A673 (cell line): Measurements from ENCODE around the gene HK3. TPM values are rescaled to one million over a fixed set of nuclear protein-coding genes. Genes with fewer than 3 reads are reported as not detected.

Source experiments
- BruUV-seq: library from RNA; stranded (reverse); fragments of 400-500 nt; replicated peaks from 2 replicates; lab custom pipeline; 2021; lab: Mats Ljungman, UMichigan
- CTCF ChIA-PET: fragments of 300-600 bp; sonication (Branson Sonifier 250); formaldehyde crosslinking; loops from one replicate; lab custom pipeline; 2022; ENCODE audit warnings: antibody characterized with exemption; lab: Charles Lee
- POLR2A ChIA-PET: fragments of 300-600 bp; sonication (Branson Sonifier 250); formaldehyde crosslinking; loops from one replicate; lab custom pipeline; 2022; ENCODE audit warnings: antibody characterized with exemption; ENCODE audit not compliant: low non-redundant PET; lab: Charles Lee
- DNase-seq: peaks from one replicate; pipeline ENCODE4 v3.0.0-alpha.2; 2015; ENCODE audit warnings: low spot score
- H3K27ac ChIP-seq: fragments of 200-600 bp; sonication (generic); 2 replicates; pipeline ENCODE4 v1.5.1; 2016; ENCODE audit warnings: mixed run types, low read depth, mild to moderate bottlenecking, mixed read lengths, antibody characterized with exemption, low read length; ENCODE audit not compliant: poor library complexity, severe bottlenecking
- H3K27me3 ChIP-seq: fragments of 200-600 bp; sonication (generic); replicated peaks from 2 replicates; pipeline ENCODE4 v1.6.1; 2017; ENCODE audit warnings: mixed run types, low read depth, mild to moderate bottlenecking, mixed read lengths, antibody characterized with exemption, low read length; ENCODE audit not compliant: insufficient read depth, poor library complexity
- H3K36me3 ChIP-seq: fragments of 200-600 bp; sonication (generic); 2 replicates; pipeline ENCODE4 v1.6.1; 2016; ENCODE audit warnings: mixed run types, mild to moderate bottlenecking, mixed read lengths, antibody characterized with exemption, low read length; ENCODE audit not compliant: insufficient read depth, poor library complexity, severe bottlenecking
- H3K4me1 ChIP-seq: fragments of 200-600 bp; sonication (generic); 2 replicates; pipeline ENCODE4 v1.6.1; 2017; ENCODE audit warnings: mixed run types, mild to moderate bottlenecking, mixed read lengths, antibody characterized with exemption, low read length; ENCODE audit not compliant: insufficient read depth, poor library complexity, severe bottlenecking
- H3K4me3 ChIP-seq: fragments of 200-600 bp; sonication (generic); 2 replicates; pipeline ENCODE4 v1.5.1; 2016; ENCODE audit warnings: low read depth, mixed run types, mild to moderate bottlenecking, mixed read lengths, low read length; ENCODE audit not compliant: poor library complexity, severe bottlenecking
- H3K9me3 ChIP-seq: fragments of 200-600 bp; sonication (generic); 2 replicates; pipeline ENCODE4 v1.6.1; 2016; ENCODE audit warnings: mixed run types, low read depth, mild to moderate bottlenecking, mixed read lengths, antibody characterized with exemption, low read length; ENCODE audit not compliant: poor library complexity, severe bottlenecking
- EZH2 ChIP-seq: fragments of 200-600 bp; sonication (generic); IDR thresholded peaks from 2 replicates; pipeline ENCODE4 v1.6.1; 2017; ENCODE audit warnings: borderline replicate concordance, low read depth, mild to moderate bottlenecking, mixed read lengths, antibody characterized with exemption, low read length; ENCODE audit not compliant: poor library complexity, severe bottlenecking
- intact Hi-C: fragments of 100-400 bp; cut with micrococcal nuclease; formaldehyde crosslinking; loops from one replicate; pipeline ENCODE4 v1.10.0; 2022; ENCODE audit not compliant: unreplicated experiment
- total RNA-seq: library from RNA; stranded (reverse); gene quantifications from 2 replicates; pipeline ENCODE4 v1.2.3, GENCODE V29; 2021
- TF ChIP-seq, protein P1 (sequence below): fragments of 300-800, 200-600 bp; sonication (generic); conservative IDR thresholded peaks from 2 replicates; pipeline ENCODE4 v1.5.1; 2017; ENCODE audit warnings: low read depth, mild to moderate bottlenecking, antibody characterized with exemption, low read length, moderate library complexity, mixed read lengths

Gene HK3
- total RNA-seq, 1 experiment from 2014 or later: 0.84 TPM

DNA sequence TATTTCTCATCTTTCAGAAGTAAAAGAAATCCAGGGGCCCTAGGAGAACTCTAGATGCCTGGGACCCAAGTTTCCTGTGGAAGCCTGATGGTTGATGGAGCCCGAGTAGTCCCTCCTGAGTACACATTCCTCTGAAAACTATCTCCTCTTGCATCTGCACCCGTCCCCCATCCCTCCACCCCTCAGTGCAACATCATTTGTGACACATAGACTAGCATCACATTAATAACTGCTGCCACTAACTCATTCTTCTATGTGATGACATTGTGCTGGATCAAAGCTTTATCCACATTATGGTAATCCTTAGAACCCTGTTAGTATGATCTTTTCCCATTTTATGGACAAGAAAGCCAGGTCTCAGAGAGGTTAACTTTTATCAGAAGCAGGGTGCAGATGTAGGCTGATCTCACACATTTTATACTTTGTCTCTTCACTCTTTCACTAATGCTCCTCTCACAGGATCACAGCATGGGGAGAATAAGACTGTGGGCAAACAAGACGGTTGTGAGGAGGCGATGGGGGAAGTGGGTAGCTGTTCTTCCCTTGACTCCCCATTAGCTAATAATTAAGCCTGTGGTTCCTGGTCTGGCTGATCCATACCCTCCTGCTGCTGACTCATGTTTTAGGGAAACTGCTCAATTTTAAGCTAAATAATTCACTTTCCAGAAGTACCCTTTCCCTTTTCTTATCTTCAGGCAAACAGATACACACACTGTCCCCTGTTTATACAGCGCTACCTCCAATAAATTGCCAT, 3.9 kb upstream of the HK3 start:
- H3K4me1 ChIP-seq: no peaks in the 10 kb centered on the region
- intact Hi-C loops: no loop called here
- BruUV-seq: no TSS peak
- peaks cover 51% of the 10 kb centered on the region for H3K36me3 ChIP-seq
- POLR2A ChIA-PET: no interaction called here
- TF ChIP-seq, protein P1, sequence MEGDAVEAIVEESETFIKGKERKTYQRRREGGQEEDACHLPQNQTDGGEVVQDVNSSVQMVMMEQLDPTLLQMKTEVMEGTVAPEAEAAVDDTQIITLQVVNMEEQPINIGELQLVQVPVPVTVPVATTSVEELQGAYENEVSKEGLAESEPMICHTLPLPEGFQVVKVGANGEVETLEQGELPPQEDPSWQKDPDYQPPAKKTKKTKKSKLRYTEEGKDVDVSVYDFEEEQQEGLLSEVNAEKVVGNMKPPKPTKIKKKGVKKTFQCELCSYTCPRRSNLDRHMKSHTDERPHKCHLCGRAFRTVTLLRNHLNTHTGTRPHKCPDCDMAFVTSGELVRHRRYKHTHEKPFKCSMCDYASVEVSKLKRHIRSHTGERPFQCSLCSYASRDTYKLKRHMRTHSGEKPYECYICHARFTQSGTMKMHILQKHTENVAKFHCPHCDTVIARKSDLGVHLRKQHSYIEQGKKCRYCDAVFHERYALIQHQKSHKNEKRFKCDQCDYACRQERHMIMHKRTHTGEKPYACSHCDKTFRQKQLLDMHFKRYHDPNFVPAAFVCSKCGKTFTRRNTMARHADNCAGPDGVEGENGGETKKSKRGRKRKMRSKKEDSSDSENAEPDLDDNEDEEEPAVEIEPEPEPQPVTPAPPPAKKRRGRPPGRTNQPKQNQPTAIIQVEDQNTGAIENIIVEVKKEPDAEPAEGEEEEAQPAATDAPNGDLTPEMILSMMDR: no peak
- TF ChIP-seq EZH2: no peak
- CTCF ChIA-PET: no interaction called here
- H3K27me3 ChIP-seq: no peaks in the 10 kb centered on the region
- no peak for DNase-seq
- H3K4me3 ChIP-seq: no peak overlapping the region
- H3K9me3 ChIP-seq: no peaks in the 10 kb centered on the region
- H3K27ac ChIP-seq: no peak overlapping the region

DNA sequence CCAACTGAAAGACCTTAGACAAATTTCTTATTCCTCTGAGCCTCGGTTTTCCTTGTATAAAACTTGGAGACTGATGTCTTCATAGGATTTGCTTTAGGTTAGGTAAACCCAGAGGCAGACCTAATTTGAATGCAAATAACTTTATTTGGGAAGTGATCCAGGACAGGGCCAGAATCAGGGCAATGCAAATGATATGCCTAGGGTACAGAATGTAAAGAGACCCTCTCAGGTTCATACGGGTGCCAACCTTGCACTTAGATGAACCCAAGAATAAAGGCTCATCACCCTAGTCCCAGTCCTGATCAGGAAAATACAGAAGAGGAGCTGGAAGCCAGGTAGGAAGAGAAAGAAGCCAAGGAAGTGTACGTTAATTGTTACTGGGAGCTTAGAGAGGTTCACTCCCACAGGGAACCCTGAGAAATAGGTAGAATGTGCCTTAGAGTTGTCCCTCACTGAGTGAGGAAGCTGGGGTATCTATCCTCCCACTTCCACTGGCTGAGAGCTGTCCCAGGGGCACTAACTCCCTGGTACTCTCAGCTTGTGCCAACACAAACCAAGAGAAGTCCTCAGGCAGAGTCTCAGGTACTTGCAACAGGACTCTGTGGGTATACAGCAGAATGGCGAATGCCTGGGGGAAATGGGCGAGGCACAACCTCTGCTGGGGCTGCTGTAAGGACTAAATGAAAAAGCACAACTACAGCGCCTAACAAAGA, 3.1 kb upstream of the HK3 start:
- no peaks in the 10 kb centered on the region for H3K4me1 ChIP-seq
- intact Hi-C loops: no loop called here

DNA sequence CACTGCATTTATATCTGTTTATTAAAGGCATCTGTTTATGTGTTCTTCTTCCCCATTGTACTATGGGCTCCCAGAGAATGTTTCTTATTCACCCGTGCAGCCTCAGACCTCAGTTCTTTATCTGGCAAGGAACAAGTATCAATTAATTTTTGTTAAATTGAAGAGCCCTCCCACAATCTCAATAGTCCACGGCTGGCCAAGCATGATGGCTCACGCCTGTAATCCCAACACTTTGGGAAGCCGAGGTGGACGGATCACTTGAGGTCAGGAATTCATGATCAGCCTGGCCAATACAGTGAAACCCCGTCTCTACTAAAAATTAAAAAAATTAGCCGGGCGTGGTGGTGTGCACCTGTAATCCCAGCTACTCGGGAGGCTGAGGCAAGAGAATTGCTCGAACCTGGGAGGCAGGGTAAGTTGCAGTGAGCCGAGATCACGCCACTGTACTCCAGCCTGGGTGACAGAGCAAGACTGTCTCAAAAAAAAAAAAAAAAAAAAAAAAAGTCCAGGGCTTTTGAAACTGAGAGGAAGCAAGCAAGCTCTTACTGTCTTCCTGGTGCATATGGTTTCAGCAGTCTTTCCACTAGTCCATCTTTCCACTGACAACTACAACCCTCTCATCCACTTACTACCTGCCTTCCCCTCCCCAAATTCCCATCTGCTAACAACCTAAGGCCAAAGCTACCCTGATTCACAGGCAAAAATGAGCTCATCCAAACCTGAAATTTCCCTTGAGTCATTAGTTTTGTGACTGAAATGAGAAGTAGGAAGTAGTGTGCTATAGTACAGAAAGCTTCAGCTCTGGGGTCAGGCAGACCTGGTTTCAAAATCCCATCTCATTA, 2.3 kb upstream of the HK3 start:
- TF ChIP-seq, protein P1: no peak
- no peak for TF ChIP-seq EZH2
- H3K27ac ChIP-seq: no peak overlapping the region
- BruUV-seq: no TSS peak
- intact Hi-C loops: no loop called here
- H3K4me1 ChIP-seq: no peaks in the 10 kb centered on the region
- ChIA-PET CTCF (no interaction called here), POLR2A (no interaction called here)
- H3K27me3 ChIP-seq: no peaks in the 10 kb centered on the region
- no peak for DNase-seq
- H3K9me3 ChIP-seq: no peaks in the 10 kb centered on the region
- peaks cover 35% of the 10 kb centered on the region for H3K36me3 ChIP-seq
- no peak overlapping the region for H3K4me3 ChIP-seq

More for the DNA sequence above, 3.1 kb upstream of the HK3 start:
- H3K27me3 ChIP-seq: no peaks in the 10 kb centered on the region
- no peak overlapping the region for H3K27ac ChIP-seq
- BruUV-seq: no TSS peak
- no peak for DNase-seq
- H3K4me3 ChIP-seq: no peak overlapping the region
- H3K9me3 ChIP-seq: no peaks in the 10 kb centered on the region
- TF ChIP-seq, protein P1: no peak
- TF ChIP-seq EZH2: no peak
- ChIA-PET CTCF (no interaction called here), POLR2A (no interaction called here)
- H3K36me3 ChIP-seq: peaks cover 43% of the 10 kb centered on the region
